ENCODE data around the gene ISM1.
A peak's percentile ranks its signal among the peaks of the same experiment; 100 is the strongest.
"Not testable (repeated sequence)": the region's sequence is repeated elsewhere in the genome, so short reads cannot be mapped to it uniquely, and the experiment has no call there.

The ISM1 gene

DNA sequence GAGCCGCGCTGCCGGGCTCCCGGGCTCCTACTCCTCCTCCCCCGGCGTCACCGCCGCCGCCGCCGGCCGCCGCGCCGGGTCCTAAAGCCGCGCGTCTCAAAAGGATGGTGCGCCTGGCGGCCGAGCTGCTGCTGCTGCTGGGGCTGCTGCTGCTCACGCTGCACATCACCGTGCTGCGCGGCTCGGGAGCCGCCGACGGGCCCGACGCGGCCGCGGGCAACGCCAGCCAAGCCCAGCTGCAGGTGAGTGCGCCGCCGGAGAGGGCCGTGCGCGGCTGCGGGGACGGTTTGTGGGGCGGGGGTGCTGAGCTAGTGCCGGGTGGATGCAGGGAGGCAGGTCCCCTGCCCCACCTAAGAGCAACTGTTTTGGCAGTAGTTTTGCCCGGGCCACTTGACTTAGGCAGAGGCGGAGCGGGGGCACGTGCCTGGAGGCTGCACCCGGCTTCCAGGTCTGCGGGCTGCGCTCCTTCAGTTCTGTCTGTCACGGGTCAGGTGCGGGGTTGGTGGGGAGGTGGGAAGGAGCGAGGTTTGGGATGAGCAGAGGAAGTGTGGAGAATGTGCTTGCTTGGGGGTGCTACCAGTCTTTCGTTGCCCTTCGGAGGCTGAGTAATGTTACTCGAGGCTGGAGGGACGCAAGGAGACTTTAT, 722 bp downstream of the ISM1 start:
- DNase-seq (ENCODE audit: low spot score), result peak; percentile 47

DNA sequence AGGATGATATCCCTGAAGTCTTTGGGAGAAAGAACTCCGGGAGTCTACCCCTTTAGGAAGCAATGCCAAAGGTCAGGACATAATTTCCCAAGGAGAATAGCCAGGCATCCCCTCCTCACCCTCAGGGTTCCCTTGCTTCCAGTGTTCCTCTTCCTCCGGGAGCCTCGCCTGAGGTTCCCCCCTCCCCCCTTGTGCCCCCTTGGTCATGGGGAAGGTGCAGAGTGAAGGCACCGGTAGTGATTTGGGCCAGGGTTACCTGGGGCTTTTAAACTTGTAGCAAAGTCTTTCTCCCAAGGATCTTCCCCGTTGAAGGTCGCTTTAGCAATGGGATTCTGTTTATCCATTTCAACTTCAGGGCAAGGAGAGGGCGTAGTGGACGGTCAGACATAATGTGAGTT, 1.2 kb downstream of the ISM1 start:
- DNase-seq (ENCODE audit: low spot score), result no peak

DNA sequence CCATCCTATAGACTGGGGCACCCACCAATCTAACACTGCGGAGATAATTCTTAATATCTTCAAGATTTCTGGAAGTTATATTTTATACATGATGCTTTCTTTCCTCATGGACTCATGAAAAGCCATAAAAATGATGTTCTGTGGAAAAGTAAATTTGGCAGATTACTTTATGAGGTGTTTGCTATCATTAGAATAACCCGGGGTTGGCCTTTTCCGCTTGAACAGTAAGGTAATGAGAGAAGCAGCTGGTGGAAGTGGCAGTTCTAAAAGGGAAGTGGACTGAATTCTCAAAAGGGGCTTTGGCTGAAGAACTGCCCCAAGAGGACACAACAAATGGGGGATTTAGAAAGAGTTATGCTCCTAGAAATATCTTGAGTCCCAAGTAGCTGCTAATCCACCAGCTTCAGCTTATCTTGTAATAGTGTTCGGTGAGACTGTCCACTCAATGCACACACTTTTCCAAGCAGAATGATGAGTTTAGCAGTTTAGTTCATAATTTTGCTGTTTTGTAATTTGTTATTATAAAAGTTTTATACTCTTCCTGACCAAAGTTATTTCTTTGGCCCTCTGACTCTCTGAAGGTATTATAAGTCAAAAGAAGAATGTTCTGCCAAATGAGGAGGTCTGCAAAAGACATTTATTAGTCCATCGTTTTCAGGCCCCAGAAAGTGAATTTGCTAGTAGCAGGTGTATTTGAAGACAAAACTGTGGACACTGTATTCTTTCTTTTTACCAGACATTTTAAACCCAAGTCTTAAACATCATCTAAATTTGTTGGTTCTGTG, 2.9 kb downstream of the ISM1 start:
- no peak for DNase-seq (ENCODE audit: low spot score)

DNA sequence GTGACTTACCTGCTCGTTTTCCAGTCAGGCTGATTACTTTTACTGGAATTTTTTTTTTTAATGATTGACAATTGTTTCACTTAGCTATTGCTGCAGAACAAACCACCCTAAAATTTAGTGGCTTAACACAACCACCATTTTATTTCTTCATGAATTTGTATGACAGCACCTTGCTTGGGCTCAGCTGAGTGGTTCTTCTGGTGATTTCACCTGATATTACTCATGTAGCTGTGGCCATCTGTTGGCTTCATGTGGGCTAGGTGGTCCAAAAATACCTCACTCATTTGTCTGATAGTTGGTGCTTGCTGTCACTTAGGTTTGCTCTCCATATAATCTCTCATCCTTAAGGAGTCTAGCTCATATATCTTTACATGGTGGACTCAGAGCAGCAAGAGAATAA, 5.3 kb downstream of the ISM1 start:
- DNase-seq (ENCODE audit: low spot score), result no peak

DNA sequence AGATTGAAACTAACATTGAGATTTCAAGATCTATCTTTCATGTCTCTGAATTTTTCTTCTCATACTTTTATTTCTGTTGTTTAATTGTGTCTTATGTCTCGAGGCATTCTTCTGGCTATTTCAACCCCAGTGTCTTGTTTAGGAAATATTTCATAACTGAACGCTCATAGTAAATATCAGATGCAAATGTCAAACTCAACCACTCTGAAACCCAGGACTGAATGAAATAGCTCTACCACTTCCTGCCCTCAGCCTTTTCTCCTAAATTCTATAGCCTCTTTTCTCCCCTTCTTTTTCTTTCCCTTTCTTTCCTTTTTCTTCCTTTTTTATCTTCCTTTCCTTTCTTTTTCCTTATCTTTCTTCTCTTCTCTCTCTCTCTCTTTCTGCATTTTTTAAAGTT, 7.7 kb downstream of the ISM1 start:
- DNase-seq (ENCODE audit: low spot score), result no peak

DNA sequence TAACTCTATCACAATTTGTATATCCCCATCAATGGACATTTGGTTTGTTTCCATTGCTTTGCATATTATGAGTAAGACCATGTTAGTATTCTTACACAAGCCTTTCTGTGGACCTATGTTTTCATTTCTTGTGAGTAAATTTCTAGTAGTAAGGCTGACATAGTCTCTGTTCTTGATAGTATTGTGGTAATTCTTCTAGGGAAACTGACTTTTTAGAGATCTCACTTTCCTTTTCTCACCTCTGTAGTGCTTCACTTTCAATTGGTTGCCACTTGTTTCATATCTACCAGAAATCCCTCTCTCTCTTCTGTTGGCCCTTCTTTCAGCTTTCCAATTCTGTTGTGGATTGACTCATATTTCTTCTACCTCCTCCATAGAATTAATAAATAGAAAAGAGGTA, 8.5 kb downstream of the ISM1 start:
- no peak for DNase-seq (ENCODE audit: low spot score)

DNA sequence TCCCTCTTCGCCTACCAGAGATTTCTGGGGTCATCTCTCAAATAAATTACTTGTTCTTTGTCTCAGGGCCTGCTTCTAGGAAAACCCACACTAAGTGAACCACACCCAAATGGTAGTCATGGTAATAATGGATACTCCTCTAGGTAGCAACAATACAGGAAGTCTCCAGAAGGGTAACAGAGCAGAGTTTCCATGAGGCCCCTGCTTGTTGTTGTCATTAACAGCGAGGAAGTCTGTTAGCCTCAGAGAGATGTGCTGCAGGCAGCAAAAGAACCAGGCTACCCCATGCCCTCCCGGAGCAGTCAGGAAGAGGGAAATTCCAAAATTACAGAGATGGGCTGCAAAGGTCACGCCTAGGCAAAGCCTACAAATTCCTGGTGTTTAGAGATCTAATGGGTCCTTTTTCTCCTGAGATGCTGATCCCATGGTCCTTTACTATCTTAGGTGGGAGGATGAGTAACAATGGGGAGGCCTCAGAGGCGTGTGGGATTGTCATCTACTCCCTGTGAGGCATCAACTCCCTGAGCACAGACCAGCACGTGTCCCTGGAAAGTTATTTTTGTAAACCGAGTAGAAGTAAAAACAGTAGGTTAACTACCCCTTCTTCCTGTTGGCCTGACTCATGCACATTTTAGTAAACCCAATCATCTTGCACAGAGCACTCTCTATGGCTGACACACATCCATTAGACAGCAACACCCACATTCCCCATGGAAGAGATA, 10.1 kb downstream of the ISM1 start:
- DNase-seq (ENCODE audit: low spot score), result no peak

DNA sequence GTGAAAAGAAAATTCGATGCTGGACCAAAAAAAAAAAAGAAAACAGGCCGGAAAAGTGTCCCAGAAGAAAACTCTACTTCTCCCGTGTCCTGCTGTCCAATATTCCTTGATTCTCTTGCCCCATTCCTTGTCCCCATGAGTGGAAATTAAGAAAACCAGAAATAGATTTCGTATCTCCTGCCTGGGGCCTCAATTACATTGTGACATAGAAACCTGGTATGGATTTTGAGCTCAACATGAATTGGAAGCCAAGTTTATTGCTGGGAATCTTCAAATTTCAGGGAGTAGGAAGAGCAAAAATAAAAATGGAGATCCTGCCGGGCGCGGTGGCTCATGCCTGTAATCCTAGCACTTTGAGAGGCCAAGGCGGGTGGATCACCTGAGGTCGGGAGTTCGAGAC, 11.9 kb downstream of the ISM1 start:
- no peak for DNase-seq (ENCODE audit: low spot score)

DNA sequence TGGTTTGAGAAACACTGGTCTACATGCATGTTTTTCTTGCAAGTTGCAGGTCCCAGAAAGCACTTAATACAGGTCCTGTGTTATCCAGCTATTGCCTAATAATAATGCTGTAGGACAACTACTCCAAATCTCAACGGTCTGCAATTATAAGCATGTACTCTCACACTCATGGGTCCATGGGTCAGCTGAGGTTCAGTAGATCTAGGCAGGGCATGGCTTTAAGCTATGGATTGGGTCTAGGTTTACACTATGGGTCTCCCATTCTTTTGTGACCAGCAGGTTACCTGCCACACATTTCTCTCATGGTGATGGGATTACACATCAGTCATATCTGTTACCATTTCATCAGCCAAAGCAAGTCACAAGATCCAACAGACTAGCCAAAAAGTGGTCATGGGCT, 13.9 kb downstream of the ISM1 start:
- DNase-seq (ENCODE audit: low spot score), result no peak

DNA sequence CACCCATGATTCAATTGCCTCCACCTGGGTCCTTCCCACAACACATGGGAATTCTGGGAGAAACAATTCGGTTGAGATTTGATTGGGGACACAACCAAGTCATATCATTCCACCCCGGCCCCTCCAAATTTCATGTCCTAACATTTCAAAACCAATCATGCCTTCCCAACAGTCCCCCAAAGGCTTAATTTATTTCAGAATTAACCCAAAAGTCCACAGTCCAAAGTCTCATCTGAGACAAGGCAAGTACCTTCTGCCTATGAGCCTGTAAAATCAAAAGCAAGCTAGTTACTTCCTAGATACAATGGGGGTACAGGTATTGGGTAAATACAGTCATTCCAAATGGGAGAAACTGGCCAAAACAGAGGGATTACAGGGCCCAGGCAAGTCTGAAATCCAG, 15.3 kb downstream of the ISM1 start:
- DNase-seq (ENCODE audit: low spot score), result not testable (repeated sequence)

DNA sequence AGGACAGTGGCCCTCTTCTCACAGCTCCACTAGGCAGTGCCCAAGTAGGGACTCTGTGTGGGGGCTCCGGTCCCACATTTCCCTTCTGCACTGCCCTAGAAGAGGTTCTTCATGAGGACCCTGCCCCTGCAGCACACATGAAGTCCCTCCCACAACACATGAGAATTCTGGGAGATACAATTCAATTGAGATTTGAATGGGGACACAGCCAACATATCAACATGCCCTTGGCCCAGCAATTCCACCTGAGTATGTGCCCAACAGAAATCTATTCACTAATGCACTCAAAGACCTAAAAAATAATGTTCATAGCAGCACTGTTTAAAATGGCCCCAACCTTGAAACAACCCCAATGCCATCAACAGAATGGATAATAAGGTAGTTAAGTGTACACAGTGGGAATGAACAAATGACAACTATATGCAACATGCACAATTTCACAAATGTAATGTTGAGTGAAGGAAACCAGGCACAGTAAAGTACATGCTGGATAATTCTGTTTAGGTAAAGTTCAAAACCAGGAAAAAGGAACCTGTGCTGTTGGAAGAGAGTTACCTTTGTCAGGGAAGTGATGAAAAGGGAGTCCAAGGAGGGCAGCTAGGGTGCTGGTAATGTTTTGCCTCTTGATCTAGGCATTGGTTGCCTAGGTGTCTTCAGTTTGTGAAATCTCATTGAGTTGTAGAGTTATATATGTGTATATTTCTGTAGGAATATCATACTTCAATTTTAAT, 16.1 kb downstream of the ISM1 start:
- no peak for DNase-seq (ENCODE audit: low spot score)

DNA sequence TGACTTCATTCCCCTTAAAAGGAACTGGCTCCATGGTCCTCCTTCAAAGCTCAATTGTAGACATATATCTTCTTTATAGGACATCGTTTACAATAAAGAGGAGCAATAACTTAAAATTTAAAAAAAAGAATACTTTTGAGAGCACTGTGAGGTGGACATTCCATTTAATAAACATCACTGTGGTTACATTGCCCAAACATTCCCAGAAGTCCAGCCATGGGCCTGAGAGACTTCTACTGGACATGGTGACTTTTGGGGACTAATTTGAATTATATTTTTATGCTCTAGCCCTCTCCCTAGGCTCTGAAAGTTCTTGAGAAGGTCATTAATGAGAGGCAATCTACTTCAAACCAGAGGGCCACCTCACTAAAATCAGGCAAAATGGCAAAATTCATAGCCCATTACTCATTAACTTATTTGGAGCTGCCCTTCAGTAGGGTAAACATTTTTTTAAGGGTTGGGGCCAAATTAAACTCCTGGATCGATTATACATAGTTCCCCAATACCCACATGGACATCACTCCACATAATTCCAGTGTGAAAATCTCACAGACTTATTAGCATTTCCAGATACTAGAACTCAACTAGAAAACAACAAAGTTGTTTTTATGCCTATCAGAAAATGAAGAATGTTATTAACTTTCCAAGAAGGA, 17.1 kb downstream of the ISM1 start:
- no peak for DNase-seq (ENCODE audit: low spot score)

DNA sequence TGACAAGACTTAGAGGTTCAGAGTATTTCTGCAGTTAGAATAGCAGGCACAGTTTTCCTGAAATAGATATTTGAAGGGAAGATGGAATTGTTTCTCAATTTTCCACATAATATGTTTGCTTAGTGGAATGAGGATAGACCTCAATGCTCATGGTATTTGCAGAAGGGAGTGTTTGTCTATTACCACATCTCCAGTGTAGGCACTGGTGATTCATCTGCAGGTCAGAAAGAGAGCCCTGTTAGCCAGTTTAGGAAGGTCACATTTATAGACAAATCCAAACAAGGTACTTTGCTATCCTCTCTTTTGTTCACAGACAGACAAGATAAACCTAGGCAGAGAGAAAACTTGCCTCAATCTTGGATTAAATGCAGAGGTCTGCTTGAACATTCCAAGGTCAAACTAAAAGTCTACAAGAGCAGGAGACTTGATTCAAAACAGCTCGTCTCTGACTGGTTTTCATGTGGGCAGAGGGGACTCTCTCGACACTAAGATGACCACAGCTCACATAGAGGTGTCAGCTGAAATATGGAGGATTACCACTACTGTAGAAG, 22.8 kb downstream of the ISM1 start:
- DNase-seq (ENCODE audit: low spot score), result no peak

DNA sequence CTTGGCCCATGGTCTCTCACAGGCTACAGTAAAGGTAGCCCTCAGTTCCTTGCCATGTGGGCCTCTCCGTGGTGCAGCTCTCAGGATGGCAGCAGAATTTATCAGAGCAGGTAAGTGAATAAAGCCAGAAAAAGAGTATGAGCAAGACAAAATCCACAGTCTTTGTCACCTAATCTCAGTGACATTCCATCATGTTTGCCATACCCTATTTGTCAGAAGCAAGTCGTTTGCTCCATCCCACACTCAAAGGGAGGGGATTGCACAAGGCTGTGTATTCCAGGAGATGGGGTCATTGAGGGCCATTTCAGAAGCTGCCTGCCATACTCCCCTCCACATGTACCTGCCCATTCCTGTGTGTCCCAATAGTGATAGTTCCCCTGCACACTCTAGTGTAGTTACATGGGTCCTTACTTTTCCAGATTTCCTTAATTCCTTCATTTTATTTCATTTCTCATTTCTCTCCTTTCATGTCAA, 24.2 kb downstream of the ISM1 start:
- no peak for DNase-seq (ENCODE audit: low spot score)

DNA sequence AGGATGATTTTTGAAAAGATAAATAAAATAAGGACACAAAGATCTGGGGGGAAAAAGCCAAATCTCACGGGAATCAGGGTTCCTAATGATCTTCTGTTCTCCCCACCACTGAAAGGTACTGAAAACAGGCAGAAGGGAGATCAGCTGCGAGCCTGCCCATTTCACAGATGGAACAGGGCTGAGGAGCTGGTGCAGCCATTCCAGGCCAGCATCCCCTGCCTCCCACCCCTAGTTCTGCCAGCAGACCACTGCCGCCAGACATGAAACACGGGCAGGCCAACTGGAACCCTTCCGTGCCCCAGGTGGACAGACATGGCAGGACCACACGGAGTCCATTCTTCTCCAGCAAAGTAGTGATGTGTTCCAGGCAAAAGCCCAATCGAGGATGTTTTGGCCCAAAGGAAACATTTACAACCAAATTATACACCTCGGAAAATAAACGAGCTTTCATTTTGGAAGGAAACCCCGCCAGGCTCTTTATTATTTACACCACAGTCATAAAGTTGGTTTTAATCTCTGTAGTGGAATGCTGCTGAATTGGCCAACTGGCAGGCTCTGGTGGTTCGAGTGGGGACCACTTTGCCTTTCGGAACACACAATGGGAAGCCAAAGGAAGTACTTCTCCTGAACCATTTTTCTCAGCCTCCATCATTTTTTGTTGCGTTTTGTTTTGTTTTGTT, 28.2 kb downstream of the ISM1 start:
- DNase-seq (ENCODE audit: low spot score), result no peak

DNA sequence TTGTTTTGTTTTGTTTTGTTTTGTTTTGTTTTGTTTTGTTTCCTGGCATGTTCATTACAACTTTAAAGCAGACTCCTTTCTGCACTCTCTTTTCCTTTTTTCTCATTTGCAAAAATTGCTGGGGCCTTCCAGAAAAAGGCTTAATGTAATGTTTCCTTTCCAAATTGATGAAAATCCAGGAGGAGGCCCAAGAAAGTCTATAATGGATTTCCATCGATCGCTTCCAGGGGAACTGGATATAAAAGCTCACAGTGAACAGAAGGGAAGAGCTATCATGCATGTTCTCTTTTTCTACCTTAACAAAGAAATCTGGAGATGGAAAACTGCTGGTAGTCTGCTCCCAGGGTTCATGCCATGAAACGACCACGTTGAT, 28.7 kb downstream of the ISM1 start:
- DNase-seq (ENCODE audit: low spot score), result no peak

DNA sequence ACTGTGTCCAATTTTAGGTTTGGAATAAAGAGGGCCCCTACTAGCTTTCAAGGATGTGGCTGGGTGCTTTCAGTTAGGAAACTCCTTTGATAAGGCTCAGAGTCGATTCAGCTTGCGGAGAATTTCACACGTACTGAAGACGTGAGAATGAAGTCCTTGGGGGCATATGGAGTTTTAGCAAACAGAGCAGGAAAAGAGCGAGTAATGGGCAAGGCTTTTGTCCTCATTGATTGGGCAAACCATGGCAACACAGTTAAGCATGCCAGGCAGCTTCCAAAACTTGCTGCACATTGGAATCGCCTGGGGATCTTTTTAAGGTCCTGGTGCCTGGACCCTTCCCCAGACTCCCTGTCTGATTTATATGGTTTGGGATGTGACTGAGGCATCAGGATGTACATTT, 29.2 kb downstream of the ISM1 start:
- no peak for DNase-seq (ENCODE audit: low spot score)

DNA sequence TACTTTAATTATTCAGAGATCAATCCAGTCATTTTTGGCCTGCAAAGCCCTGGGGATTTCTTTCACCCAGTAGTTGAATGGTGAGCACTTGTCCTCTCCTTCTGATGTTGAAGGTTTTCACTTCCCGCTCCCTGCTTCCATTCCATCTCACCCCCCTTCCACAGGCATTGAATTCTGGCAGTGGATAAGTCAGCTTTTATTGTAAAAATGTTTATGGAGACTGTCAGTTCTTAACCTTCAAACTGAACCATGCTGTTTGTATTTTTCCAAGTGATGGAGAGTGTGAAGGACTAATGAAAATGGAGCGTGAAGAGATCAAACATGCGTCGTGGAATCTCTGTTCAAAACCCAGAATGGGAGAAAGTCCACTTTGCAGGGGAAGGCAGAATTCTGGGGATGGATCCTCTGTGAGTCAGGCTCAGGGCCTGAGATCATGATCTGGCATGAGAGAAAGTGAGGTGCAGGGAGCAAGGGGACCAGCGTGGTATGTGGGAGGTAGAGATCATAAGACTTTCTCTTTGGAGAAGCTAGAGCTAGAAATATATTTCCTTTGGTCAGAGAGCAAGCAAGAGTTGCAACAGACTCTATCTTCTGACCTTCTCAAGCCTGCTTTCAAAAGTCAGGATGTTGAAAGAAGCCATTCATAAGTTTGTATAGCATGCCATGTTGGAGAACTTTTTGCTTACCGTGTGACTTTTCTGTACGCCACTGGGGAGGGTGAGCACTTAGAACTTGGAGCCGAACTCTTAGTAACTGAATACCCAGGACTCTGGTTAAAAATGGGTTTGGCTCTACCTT, 30.2 kb downstream of the ISM1 start:
- DNase-seq (ENCODE audit: low spot score), result no peak

DNA sequence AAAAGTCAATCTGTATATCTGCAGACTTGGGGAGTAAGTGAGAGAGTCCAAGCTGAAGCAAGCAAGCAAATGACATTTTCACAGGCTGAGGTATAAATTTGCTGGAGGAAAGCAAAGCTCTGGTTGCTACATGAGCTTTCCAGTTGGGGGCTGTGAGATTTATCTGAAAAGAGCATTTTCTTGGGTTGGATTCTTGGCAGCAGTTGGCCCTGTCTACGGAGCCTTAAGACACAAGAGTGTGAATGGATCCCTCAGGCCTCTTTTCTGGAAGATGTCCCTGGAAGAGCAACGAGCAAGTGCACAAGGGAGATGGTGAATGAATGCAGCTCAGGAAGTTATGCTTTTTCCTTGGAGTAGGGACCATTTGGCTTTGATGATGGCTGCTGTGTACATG, 30.8 kb downstream of the ISM1 start:
- DNase-seq (ENCODE audit: low spot score), result no peak

DNA sequence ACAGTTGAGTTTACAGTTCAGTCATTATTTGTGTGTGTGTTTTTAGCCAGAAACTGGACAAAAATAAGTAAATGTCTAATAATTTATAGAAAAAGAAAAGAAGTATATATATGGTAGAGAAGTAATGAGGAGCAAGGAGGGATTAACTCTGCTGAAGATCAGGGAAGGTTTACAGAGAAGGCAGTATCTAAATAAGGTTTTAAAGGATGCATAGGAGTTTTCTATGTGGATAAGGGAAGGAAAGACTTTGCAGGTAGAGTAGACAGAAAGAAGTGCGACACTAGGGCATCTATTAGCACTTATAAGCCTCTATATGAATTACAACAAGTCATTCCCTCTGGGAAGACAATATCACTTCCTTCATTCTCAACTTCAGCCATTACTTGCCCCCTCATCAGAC, 34.3 kb downstream of the ISM1 start:
- DNase-seq (ENCODE audit: low spot score), result no peak

All from hepatic stellate cell (primary cell).